Hematopoietic multipotent progenitor cell treated with erythropoietin and hydrocortisone succinate and interleukin-3 and kit ligand, for 4 days (in vitro differentiated cells): ENCODE results near the gene HEPHL1.
A peak's percentile ranks its signal among the peaks of the same experiment; 100 is the strongest.

Experiments
- DNase-seq: peaks from one replicate; pipeline ENCODE4 v3.0.0-alpha.2; 2015

HEPHL1 gene

DNA sequence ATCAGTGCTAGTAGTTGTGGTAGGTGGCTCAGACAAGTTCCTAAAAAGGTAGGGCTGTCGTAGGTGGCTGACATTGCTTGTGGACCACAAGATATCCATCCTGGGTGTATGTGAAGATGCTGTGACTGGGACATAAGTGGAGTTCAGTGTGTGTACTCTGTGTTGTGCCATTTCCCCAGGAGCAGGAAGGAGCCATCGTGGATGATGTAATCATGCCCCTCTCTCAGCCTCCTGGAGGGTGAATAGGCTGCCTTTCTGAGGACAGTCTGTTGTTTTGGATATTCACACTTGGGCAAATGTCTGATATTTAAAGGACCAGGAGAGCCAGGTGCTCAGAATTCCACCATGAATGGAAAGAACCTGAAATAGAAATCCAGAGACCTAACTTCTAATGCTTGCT is 2.7 kb downstream of the HEPHL1 start:
- no peak for DNase-seq

DNA sequence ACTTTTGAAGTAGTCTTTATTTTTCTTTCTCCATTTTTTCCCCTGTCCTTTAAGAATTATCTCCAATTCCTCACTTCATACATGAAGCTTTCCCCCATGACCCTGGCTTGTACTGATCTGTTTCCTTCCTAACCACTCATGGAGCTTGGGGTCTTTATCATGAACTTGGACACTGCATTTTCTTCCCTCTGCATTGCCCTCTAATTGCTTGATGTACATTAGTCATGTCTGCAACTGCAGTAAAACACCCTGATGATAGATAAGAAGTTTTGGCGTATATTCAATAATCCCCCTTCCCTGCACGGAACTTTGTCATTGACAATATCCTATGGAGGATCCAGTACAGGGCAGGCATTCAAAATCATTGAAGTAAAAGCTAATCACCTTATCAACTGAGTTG is 3.4 kb downstream of the HEPHL1 start:
- DNase-seq = no peak

DNA sequence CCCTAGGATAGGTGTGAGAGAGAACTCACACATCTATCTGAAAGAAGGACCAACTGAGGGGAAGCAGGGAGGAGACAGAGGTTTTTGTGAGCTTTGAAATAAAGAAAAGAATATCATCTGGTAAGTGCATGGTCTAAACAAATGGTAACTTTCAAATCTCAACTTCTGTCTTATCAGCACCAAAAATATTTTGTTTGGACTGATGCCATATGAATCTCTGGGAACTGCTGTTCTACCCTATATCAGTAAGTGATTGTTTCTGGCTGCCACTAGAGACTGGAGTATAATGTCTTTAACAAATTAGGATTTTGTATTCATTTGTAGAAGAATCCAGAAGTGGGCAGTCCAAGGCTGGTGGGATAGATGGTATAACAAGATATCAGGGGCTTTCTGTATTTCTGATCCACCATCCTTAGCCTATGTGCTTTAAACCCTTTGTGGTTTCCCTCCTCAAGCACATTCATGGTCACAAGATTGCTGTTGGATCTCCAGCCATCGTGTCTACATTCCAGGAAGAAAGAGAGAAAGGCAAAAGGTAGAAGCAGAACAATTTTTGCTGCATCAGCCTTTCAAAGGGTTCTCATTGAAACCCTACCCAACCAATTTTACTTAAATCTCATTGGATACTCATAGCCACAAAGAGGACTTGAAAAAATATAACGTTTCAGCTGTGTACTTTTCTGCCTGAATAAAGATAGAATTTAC is 4.7 kb downstream of the HEPHL1 start:
- no peak for DNase-seq

GRCh38 chr11:94027210-94027609 is 6.1 kb downstream of the HEPHL1 start:
- no peak for DNase-seq

DNA sequence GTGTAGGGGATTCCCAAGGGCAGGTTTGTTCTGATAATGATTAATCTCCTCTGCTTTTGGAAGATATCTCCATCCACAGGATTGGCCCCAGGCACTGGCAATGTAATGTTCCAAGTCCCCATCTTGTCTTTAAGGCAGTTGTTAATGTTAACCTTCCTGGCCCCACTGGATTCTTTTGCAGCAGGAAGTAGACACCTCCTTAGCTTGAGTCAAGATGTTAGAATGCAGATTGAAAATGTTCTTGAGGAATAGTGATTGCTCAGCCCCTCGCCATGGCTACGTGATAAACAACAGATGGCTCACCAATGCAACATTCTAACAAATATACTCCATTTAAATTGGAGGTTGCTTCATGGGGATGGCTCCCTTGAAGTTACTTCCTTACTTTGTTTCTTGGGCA is 7.3 kb downstream of the HEPHL1 start:
- no peak for DNase-seq

DNA sequence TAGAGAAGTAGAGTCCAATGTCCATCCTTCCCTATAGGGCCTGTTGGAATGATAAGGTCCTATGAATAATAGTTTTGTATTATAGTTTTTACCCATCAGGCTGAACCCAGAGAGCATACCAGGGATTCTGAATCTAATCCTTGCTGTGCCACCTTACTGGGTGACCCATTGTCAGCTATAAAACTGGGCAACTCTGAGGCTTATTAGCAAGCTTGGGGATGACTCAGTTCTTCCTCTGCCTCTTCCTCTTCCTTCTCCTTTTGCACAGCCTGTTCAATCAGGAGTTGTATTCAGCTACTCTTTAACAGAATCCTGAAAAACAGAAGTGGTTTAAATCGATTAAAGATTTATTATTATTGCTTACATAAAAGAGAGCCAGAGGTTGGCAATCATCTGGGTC is 8.9 kb downstream of the HEPHL1 start:
- DNase-seq = no peak

- no peak for DNase-seq
Observed at GRCh38 chr11:94031625-94032024, 10.5 kb downstream of the HEPHL1 start.

DNA sequence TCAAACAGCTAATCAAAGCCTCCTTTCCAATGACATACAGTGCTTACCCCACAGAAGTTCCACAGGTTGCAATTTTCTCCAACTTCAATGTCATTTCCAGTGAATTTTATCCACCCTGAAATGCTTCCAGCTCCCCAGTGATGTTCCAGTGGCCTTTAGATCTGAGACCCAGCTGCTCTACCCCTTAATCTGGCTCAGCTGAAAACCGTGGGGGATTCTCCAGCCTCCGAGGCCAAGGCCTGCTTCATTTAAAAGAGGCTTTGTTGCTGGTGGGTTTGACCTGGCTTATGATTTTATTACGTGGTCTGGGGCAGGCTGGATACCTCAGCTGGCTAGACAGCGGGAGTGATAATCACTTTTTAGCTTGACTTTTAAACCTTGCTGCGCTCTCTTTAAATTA is 10.9 kb downstream of the HEPHL1 start:
- DNase-seq = no peak

GRCh38 chr11:94032725-94033124 is 11.6 kb downstream of the HEPHL1 start:
- DNase-seq = no peak

GRCh38 chr11:94034207-94034606 is 13.1 kb downstream of the HEPHL1 start:
- DNase-seq = no peak

GRCh38 chr11:94036096-94036495 is 14.9 kb downstream of the HEPHL1 start:
- DNase-seq = no peak

DNA sequence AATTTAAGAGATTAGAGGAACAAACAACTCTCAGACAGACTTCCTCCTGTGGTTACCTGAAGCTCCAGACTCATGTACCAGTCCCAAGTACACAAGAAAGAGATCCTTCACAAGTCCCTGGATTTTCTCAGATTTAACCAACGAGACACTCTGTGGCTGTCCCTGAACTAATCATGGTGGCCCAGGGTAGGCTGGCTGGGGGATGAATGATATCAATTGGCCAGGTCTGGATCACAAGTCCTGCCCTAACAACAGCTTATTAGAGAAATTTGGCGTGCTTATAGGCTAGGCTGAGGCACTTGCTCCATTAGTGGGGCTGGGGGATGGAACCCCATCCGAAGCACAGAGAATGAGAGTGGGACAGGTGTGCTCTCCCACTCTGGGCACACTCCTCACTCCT is 22.1 kb downstream of the HEPHL1 start:
- DNase-seq = no peak

DNA sequence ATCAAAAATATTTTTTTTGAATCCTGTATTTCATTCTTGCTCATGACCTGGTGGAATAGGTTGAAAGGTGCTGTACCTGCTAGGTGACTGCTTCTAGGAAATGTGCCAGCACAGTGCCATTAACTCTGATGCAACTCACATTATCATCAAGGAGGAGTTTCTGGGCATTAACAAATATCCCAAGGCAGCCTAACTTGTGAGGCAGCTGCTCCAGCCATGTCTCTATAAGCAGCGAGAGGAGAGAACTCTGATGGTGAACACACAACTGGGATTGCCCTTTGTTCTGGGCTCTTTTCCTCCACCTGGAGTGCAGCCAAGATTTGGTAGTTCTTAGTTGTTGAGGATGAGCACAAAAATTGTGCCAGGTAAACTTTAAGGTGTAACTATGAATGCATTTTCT is 25.6 kb downstream of the HEPHL1 start:
- DNase-seq = no peak

- DNase-seq = no peak
Observed at GRCh38 chr11:94048032-94048709, 27.0 kb downstream of the HEPHL1 start.

- DNase-seq = no peak
Observed at GRCh38 chr11:94049351-94049750, 28.2 kb downstream of the HEPHL1 start.

DNA sequence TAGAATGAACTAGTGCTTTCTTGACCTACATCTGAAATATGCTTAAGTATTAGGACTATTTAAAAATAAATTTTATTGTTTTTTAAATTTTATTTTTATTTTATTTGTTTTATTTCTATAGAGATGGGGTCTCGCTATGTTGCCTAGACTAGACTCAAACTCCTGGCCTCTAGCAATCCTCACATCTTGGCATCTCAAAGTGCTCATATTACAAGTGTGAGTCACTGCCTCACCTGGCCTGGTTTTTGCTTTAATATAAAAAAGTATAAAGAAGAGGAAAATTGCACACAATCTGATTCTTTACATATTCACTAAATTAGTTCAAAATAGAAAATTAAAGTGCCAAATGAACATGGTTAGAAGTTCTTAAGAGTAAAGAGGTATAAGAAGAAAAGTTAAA is 37.5 kb downstream of the HEPHL1 start:
- no peak for DNase-seq

- no peak for DNase-seq
Observed at GRCh38 chr11:94059065-94059464, 37.9 kb downstream of the HEPHL1 start.

- no peak for DNase-seq
Observed at GRCh38 chr11:94060401-94060800, 39.2 kb downstream of the HEPHL1 start.

GRCh38 chr11:94062360-94062759 is 41.2 kb downstream of the HEPHL1 start:
- no peak for DNase-seq

GRCh38 chr11:94066901-94067429 is 45.8 kb downstream of the HEPHL1 start:
- DNase-seq = peak; percentile 24

DNA sequence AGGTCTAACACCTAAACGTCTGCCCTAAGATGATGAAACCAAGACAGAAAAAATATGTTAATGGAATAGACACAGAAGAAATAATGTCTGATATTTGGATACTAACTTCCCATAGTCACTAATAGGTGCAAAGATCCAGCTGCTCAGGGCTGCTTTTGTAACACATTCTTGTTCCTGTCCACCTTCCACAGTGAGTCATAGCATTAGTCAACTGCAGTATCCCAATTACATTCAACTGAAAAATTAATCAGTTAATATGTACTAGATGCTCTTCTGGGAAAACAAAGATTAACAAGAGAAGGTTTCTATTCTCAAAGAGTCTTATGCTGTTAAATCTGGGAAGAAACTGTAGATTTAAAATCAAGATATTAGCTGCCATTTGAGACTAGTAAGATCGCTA is 47.6 kb downstream of the HEPHL1 start:
- DNase-seq = no peak

DNA sequence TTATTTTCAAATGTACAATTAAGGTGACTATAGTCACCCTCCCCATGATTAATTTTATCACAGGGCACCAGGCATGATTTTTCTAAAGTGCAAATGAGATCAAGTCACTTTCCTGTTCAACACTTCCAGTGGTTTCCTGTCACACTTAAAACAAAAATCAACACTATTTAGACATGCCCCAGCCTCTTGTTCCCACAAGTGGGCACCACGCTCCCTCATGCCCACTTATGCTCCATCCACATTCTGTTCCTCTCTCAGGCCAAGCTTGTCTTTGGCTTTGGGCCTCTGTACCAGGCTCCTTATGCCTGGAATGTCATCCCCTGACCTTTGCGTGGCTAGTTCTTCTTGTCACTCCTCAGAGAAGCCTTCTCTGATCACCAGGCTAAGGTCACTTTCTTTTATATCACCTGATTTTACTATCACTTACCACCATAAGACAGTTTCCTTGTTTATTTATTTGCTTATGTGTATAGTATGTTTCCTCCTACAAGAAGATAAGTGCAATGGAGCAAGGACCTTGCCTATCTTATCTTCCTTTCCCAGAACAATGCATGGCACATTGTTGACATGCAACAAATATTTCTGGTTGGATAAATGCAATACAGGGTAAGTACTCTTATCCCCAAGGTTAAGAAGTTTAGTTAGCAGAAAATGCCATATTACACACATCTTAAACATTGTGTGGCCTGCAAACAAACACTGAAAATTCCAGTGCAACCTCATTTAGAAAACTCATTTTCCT is 56.6 kb downstream of the HEPHL1 start:
- peak; percentile 58 for DNase-seq

DNA sequence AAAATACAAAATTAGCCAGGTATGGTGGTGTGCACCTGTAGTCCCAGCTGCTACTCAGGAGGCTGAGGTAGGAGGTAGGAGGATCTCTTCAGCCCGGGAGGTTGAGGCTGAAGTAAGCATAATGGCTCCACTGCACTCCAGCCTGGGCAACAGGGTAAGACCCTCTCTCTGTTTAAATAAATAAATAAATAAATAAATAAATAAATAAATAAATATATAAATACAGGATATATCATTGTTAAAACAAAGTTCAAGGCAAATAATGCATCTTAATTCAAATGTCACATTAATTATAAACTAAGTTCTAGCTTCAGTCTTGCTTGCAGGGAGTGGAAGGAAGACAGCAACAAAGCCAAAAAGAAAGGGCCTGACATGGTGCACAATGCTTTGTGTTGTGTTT is 63.0 kb downstream of the HEPHL1 start:
- no peak for DNase-seq

DNA sequence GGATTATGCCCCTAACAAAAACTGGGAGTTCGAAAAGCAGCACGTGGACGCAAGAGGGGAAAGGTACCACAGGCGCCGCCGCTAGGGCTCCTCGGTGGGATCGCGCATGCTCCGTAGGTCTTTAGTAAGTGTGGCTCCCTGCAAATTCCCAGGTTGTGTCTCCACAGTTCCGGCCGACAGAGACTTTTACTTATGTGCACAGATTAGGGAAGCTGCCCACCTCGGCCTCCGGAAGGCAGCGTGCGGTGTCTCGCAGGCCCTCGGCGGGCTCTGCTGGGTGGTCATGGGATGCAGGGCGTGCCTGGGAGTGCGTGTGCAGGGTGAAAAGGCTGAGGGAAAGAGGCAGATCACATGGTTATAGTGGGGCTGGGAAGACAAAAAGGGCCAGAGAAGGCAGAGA is 67.8 kb downstream of the HEPHL1 start:
- DNase-seq = no peak
